ENCODE measurements around the gene PPP4R2.

PPP4R2 gene

DNA sequence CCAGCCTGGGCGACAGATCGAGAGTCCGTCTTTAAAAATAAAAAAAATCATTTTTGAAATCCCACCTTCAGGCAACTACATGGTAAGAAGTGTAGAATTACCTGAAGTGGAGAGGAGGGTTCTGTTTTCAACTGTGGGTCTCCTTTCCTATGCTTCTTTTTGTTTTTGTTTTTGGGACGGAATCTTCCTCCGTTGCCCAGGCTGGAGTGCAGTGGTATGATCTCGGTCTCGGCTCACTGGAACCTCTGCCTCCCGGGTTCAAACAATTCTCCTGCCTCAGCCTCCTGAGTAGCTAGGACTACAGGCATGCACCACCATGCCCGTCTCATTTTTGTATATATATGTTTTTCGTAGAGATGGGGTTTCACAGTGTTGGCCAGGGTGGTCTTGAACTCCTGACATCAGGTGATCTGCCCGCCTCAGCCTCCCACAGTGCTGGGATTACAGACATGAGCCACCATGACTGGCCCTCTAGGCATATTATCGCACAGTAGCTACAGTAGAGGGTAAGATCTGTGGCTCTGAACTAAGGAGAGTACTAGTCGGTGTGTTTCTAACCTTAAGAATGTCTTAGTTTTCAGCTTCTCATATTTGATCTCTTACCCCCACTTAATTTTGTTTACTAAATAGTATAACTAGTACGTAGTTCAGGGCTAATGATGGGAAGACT lies 73.3 kb downstream of the PPP4R2 start:
- no peak for DNase-seq (ENCODE audit: low read depth)

DNA sequence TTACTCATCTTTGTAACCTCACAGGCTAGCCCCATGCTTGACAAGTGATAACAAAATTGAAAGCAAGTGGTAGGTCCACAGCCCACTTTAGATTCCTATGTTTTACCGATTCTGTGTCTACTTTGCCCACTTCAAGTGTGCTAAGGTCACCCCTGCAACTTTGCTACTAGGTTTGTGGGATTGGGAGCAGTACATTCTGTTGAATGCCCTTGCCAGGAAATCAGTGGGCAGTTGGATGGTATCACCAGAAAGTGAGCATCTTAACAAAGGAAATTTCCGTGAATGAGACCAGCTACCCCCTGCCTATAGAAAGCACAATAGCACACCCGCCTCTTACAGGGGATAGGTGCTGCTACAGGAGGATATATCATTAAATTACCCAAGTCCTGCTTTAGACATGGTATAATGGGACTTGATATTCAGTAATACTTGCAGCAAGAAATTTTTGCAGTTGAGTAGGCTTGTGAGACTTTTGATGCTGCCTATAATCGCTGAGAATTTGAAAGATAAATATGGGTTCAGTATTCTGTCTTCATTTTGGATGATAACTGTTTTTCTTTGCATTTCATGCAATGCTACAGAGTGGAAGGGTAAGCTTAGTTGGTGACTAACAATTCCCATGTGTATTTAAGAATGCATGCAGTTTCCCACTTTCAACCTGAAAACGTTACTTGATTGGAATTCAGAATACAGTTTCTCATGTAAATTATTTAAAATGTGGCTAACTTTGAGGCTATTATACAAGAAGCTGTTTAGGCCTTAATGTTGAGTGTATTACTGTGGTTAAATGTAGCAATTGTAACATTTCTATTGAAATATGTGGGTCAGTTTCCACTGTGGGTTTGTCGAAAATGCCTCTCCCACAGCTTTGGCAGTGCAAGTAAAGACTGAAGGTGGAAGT lies 74.3 kb downstream of the PPP4R2 start:
- no peak for DNase-seq (ENCODE audit: low read depth)

DNA sequence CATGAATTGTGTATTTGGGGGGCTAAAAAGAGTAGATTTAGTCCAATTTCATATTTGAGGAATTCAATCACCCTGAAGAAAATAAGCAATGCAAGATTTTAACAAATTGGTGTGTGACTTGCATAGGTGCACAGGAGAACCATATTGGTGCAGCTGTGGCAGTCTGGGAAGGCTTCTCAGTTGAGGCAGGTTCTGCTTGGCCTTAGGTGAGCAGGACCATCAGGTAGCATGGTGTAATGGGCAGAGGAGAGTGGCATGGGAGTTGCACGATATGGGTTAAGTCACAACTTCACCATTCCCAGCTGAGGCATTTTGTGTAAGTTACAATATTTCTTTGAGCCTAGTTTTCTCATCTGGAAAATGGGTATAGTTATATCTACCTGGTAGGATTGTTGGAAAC lies 75.3 kb downstream of the PPP4R2 start:
- no peak for DNase-seq (ENCODE audit: low read depth)

DNA sequence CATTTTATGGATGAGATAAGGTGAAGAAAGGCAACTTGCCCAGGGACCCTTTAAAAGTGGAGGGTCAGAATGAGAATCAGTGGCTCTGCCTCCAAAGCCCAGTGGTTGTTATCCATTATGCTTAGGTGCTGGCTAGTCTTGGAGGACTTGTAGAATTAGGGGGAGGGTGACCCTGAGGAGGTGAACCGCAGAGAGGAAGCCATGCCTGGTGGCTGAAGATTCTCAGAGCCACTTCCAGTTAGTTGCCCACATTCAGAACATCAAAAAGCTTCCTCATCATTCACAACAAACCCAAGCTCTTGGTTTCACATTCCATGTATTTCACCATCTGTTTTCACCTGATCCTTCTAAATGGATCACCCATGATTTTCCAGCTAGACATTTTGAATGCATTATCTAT lies 76.0 kb downstream of the PPP4R2 start:
- DNase-seq (ENCODE audit: low read depth) = no peak

DNA sequence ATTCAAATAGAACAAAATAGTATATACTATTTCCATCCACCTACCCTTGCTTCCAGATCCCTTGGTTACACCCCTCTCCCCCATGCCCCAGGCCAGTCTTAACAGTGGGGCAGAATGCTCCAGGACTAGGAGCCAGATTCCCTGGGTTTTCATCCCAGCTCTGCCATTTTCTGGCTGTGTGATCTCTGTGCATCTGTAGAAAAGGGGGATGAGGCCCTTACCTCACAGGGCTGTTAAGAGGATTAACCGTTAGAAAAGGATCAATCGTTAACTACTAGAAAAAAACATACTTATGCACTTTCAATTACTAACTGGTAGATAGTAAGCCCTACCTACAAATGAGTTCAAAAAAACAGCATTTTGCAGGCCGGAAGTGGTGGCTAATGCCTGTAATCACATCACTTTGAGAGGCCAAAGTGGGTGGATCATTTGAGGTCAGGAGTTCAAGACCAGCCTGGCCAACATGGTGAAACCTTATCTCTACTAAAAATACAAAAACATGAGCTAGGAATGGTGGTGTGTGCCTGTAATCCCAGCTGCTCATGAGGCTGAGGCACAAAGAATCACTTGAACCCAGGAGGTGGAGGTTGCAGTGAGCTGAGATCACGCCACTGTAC lies 76.6 kb downstream of the PPP4R2 start:
- no peak for DNase-seq (ENCODE audit: low read depth)

DNA sequence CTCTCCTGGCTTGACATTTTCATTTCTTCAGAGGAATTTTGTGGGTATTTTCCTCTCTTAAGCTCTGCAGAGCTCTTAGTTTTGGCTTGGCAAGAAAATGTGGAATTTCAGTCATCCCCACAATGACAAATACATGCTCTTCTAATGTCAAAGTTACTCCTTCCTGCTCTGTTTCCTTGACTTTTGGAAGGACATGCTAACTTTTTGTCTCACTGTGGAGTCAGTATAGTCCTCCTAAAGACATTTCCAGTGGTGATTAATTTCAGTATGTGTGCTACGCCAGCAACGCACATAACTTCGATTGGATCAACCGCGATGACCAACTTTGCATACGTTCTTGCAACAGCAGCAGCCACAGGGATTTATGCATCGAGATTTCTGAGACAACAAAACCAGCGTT lies 78.2 kb downstream of the PPP4R2 start:
- no peak for DNase-seq (ENCODE audit: low read depth)

DNA sequence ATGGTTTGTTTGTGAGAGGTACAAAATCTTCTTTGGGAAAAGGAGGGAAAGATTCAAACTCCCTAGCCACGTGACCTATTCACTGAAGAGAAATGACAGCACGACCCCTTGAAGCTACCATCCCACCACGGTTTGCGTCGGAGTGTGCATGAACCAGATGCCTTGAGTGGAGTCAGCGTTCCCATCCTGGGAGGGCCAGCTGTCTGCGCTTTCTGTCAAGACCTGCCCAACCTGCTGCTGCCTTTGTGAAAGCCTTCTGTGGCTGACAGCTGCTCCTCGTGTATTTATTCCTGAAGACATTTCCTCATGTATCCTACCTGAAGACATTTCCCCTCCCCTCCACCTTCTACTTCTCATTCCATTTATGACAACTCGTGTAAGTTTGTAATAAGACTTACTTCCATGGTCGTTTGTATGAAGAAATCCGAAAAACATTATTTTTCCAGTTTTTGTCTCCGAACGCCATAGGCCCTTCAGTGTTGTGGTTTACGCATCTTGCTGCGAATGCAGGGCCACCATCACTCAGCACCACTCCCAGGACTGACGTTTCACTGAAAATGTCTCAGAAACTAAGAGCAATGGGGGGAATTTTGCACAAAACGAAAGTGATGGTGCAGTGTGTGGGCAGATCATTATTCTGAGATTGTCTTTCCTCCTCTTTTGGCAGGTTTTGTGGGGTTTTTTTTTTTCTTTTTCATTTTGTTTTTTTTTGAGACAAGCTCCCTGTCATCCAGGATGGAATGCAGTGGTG lies 83.8 kb downstream of the PPP4R2 start:
- no peak for DNase-seq (ENCODE audit: low read depth)

DNA sequence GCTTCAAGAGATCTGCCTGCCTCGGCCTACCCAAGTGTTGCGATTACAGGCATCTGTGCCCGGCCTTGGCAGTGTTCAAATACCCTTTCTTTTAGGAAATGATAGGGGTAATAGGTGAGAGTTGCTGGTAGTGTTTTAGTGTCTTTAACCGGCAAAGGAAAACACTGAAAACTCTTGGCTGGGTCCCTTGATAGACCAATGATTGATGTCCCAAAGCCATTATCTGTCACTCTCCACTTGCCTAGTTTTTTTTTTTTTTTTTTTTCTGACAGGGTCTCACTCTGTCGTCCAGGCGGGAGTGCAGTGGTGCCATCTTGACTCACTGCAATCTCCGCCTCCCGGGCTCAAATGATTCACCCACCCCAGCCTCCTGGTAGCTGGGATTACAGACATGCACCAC lies 84.5 kb downstream of the PPP4R2 start:
- DNase-seq (ENCODE audit: low read depth) = no peak

DNA sequence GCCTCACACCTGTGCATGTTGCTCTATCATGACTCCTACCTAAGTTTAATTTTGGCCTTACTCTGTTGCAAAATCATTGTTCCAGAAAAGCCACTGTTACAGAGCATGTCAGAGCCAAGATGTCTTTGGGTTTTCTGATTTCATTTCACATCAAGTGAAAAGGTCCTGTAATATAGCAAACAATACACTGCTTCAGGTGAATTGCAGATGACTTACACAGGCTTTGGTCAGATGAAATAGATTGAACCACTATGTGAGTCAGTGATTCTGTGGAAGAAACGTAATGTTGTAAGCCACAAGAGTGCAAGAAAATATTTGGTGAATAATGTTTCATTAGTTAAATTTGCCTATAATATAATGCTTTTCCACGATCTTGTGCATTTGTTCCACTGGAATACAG lies 87.6 kb downstream of the PPP4R2 start:
- DNase-seq (ENCODE audit: low read depth) = no peak

DNA sequence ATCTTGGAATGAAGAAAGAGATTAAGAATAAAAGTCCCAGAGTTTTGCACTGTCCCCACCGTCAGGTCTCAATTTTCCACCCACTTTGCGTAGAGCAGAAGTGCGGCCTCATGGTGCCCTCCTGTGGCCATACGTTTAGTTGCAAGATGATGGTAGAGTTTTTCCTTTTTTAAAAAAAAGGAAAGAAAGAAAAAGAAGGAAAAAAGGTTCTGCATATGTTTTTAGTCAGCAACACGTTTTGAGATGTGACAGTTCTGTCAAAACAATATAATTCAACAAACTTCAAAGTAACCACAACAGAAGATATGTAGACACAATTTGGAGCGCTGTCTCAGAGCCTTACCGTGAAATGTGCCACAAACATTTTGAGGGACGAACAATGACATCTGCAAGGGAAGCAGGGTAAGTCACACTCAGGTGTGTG lies 89.5 kb downstream of the PPP4R2 start:
- peak; percentile 11 for DNase-seq (ENCODE audit: low read depth)

DNA sequence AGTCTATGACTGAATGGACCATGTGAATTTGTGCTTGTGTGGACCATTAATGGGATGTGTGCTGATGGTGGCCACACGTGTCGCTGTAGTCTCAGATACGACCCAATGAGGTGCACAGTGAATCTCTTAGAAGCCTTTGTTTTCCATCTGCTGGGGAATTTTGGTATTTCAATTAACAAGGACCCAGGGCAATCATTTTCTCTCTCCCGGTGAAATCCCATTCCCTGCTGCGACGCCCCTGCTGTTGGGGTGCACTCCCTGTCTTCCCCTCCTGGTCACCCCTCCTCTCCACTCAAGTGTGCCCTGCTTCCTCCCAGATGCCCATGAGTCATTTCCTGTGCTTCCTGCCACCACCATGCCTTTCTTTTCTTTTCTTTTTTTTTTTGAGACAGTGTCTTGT lies 97.5 kb downstream of the PPP4R2 start:
- no peak for DNase-seq (ENCODE audit: low read depth)

DNA sequence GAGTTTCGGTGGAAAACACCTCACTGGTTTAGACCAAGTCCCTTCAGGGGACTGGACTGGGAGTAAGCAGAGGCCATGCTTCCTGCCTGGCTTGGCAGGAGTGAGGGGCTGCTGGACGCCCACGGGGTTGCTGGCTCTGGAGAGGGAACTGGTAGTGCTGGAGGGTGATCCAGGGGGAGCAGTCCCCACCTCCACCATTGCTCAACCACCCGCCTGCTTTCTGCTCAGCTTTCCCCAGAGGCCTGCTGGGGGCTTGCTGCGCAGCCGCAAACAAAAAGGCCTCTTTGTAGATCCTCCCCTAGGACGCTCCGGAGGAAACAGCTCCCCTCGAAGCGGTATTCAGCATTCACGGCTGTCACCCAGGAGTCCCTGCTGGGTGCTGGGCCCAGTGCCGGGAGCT lies 98.3 kb downstream of the PPP4R2 start:
- DNase-seq (ENCODE audit: low read depth) = no peak

DNA sequence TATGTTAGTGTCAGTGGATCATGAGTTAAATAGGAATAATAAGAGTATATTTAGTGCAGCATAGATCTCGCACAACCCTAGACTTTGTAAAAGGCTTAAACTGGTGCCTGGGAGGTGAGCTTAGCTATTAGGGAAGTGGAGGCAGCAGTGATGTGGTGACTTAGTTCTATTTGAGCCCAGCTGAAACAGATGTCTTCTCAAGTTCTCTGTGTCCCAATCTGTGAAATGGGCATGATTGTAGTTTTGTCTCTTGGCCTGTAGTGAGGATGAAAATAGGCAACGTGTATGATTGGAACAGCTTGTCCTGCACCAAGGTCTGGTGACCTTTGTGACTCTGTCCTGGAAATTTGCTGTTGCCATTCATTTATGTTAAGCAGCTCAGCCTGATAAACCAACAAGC lies 99.6 kb downstream of the PPP4R2 start:
- no peak for DNase-seq (ENCODE audit: low read depth)

DNA sequence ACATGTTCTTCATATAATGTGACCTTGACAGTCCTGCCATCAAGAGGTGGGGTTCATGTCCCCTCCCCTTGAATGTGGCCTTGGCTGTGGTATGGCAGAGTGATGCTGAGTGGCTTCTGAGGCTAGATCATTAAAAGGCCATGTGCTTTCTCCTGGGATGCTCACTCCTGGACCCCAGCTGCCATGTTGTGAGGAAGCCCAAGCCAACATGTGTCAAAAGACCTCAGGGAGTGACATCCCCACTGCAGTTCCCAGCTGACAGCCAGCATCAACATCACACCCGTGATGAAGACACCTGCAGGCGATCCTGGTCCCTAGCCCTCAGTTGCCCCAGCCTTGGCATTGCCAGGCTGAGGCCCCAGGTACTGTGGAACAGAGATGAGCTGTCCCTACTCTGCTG lies 101.4 kb downstream of the PPP4R2 start:
- no peak for DNase-seq (ENCODE audit: low read depth)

DNA sequence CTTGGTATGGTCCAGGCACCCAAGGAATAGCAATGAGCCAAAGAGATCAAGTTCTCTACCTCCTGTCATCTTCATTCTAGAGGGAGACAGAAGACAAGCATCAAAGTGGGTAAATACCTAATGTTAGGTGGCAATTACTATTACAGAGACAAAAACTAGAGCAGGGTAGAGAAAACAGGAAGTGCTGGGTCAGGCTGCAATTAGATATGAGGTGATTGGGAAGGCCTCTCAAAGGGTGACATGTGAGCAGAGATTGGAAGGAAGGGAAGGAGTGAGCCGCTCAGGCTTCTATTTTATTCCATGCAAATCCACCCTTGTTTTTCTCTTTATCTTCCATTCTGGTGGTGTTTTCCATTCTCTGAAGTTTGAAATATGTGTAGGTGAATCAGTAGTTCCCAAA lies 102.3 kb downstream of the PPP4R2 start:
- no peak for DNase-seq (ENCODE audit: low read depth)

DNA sequence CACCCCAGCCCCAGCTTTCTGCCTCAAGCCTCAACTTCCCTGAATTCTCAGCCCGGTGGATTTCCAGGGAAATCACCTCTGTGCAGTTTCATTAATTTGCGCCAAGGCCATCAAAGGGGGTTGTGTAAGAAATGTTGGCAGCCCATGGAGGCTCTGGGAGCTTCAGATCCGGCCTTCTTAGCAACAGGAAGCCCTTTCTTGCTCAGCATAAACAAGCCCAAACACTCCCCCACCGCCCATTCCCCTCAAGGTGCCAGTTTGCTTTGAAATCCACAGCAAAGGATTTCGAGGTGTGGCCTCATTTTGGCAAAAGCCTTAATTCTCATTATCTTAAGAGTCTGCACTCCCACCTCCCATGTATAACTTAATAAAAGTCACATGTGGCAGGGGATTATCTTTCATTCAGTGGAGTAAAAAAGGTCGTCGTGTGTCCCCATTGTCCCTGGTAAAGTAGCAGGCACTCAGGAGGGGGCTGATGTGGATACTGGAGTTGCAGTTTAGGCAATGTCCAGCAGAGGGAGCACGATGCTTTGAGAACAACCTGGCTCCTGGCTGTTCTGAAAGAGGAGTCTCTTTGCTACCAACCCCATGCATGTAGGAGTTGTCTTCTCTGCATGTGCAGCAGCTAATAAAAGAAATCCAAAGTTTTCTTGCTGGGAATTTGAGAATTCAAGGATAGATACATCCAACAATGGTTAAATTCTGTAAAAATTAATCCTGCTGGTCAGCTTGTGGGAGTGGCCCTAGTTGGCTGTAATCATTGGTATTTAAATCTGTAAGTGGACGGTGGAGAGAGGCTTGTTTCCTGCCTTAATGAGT lies 104.3 kb downstream of the PPP4R2 start:
- DNase-seq (ENCODE audit: low read depth) = peak; percentile 49

DNA sequence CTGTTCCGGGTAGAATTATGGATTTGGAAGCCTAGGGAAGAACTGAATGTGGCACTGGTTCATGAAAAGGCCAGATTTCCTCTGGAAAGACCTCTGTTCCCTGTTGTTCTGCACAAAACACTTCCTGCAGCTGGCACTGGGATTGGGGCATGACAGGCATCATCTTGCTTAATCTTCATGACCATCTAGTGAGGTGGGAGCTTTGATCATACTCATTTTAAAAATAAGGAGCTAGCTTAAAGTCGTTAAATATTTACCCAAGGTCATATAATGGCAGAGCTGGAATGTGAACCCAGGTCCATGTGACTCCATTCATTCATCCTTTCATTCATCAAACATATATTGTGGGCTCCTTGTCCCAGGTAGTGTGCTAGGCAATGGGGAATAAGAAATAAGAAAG lies 105.3 kb downstream of the PPP4R2 start:
- no peak for DNase-seq (ENCODE audit: low read depth)

DNA sequence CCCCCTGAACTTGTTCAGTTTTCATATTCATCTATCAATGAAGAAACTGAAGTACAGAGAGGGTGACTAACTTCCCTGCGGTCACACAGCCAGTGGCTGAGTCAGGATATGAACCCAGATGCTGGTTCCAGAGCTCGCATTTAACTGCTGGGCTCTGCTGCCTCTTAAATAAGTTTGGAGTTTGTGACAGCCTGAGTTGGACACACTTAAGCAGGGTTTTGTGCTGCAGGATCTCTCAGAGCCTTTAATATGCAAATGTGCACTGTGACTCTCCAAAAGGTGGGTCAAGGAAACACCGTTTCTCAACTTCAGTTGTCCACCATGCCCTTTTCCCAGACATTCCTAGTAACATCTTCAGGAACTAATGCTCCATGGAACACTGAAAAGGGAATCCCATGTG lies 110.6 kb downstream of the PPP4R2 start:
- DNase-seq (ENCODE audit: low read depth) = no peak

DNA sequence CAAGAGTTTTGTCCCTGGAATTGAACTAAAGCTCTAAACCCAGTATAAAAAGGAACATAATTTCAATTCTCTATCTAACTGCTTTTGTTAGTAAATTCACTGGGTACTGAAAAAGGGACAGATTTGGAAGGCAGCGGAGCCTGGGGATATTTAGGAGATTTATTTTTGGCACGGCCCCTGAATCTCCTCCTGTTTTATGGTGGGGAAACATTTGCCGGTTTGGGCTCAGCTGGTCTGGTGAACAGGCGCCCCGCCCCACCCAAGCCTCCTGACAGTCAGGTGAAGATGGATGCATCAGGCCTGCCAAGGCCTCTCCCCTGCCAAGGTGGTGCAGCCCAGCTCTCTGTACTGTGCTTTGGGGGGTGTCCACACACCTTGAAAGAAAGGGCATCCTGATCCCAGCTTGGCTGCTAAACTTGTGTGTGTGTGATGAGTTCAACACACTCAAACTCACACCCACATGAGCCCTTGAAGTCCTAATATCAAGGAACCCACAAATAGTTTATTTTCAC lies 111.1 kb downstream of the PPP4R2 start:
- DNase-seq (ENCODE audit: low read depth) = no peak

DNA sequence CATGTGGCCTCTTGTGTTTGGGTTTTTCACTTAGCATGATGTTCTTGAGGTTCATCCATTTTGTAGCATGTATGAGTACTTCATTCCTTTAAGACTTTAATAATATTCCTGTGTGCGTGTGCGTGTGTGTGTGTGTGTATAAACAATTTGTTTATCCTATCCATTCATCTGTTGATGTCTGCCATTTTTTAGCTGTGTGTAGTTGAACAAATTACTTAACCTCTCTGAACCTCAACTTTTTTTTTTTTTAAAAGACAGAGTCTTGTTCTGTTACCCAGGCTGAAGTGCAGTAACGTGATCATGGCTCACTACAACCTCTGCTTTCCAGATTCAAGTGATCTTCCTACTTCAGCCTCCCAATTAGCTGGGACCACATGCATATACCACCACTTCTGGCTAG lies 112.1 kb downstream of the PPP4R2 start:
- DNase-seq (ENCODE audit: low read depth) = no peak

DNA sequence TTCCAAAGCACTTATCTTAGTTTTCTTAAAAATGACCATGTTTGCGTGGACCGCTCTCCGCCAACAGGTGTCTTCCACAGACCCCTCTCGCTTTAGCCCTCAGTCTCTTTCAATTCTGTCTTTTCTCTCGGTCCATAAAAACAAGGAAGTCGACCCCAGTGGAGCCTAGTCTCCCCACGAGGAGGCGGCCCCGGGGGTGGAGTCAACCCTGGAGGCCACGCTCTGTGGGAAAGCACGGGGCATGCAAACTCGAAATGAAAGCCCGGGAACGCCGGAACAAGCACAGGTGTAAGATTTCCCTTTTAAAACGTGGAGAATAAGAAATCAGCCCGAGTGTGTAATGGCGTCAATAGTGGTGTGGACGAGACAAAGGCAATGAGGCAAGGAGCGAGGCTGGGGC lies 113.9 kb downstream of the PPP4R2 start:
- DNase-seq (ENCODE audit: low read depth) = no peak
